WTC11 (cell line): ENCODE data around the gene MYO6.

Experiments
- ATF3 ChIP-seq: sonication (generic); formaldehyde crosslinking; conservative IDR thresholded peaks from 2 replicates; pipeline ENCODE4 v1.8.1; 2022; ENCODE audit warnings: mild to moderate bottlenecking, missing genetic modification reagents
- CTCF ChIP-seq: fragments of 200-600 bp; IDR thresholded peaks from 2 replicates; pipeline ENCODE4 v1.8.0; 2022; ENCODE audit warnings: antibody characterized with exemption
- EMX1 ChIP-seq: fragments of 250-450 bp; sonication (Bioruptor Pico); IDR thresholded peaks from 2 replicates; pipeline ENCODE4 v1.8.0; 2021; ENCODE audit warnings: mild to moderate bottlenecking
- ESRRA ChIP-seq: sonication (generic); formaldehyde crosslinking; IDR thresholded peaks from 2 replicates; pipeline ENCODE4 v1.8.1; 2022; ENCODE audit warnings: mild to moderate bottlenecking, missing genetic modification reagents, borderline replicate concordance
- TCF7 ChIP-seq: sonication (generic); formaldehyde crosslinking; IDR thresholded peaks from 2 replicates; pipeline ENCODE4 v1.8.0; 2022; ENCODE audit warnings: mild to moderate bottlenecking, low read depth, missing genetic modification reagents, moderate library complexity
- TEAD1 ChIP-seq: sonication (generic); formaldehyde crosslinking; IDR thresholded peaks from 2 replicates; pipeline ENCODE4 v1.8.0; 2022; ENCODE audit warnings: mild to moderate bottlenecking, missing genetic modification reagents
- TEAD4 ChIP-seq: sonication (generic); formaldehyde crosslinking; IDR thresholded peaks from 2 replicates; pipeline ENCODE4 v1.8.0; 2022; ENCODE audit warnings: mild to moderate bottlenecking, missing genetic modification reagents
- ZNF232 ChIP-seq: sonication (generic); formaldehyde crosslinking; IDR thresholded peaks from 2 replicates; pipeline ENCODE4 v1.8.0; 2022; ENCODE audit warnings: mild to moderate bottlenecking, missing genetic modification reagents

- no peak for TF ChIP-seq ATF3 (CRISPR knock-in tag)
- TF ChIP-seq EMX1 (CRISPR knock-in tag), result no peak
- TF ChIP-seq TCF7 (CRISPR knock-in tag), result no peak
- no peak for TF ChIP-seq ESRRA (CRISPR knock-in tag)
- no peak for TF ChIP-seq TEAD1 (CRISPR knock-in tag)
- no peak for TF ChIP-seq CTCF
- no peak for TF ChIP-seq TEAD4 (CRISPR knock-in tag)
- no peak for TF ChIP-seq ZNF232 (CRISPR knock-in tag)
These were observed 106.0 kb downstream of the MYO6 start for GRCh38 chr6:75855052-75855451.
